CD1c-positive myeloid dendritic cell (primary cell): ENCODE results near the gene PLEKHG3.
A peak's percentile ranks its signal among the peaks of the same experiment; 100 is the strongest.

ENCODE experiments used
- DNase-seq: peaks from one replicate; pipeline ENCODE4 v3.0.0-alpha.2; 2016; ENCODE audit errors: extremely low spot score

Gene PLEKHG3

GRCh38 chr14:64746298-64747250 is 42.4 kb downstream of the PLEKHG3 start:
- DNase-seq = no peak

- no peak for DNase-seq
These were observed 43.1 kb downstream of the PLEKHG3 start for GRCh38 chr14:64747327-64747726.

DNA sequence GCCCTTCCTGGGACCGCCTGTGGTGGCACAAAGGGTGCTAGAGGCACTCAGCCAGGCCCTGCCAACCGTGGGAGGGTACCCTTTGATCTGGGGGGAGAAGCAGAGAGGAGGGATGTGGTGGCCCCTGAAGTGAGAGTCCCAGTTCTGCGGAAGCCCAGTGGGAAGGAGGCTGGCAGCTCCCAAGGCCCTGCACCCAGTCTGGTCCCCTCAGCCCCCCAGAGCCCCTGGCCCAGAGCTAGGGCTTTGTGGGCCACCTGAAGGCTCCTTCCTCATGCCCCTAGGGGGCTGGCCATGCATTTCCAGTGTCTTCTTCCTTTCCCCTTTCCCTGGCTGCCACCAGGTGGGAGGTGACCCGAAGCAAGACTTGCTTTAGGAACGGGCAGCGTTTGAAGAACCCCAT is 44.3 kb downstream of the PLEKHG3 start:
- no peak for DNase-seq

DNA sequence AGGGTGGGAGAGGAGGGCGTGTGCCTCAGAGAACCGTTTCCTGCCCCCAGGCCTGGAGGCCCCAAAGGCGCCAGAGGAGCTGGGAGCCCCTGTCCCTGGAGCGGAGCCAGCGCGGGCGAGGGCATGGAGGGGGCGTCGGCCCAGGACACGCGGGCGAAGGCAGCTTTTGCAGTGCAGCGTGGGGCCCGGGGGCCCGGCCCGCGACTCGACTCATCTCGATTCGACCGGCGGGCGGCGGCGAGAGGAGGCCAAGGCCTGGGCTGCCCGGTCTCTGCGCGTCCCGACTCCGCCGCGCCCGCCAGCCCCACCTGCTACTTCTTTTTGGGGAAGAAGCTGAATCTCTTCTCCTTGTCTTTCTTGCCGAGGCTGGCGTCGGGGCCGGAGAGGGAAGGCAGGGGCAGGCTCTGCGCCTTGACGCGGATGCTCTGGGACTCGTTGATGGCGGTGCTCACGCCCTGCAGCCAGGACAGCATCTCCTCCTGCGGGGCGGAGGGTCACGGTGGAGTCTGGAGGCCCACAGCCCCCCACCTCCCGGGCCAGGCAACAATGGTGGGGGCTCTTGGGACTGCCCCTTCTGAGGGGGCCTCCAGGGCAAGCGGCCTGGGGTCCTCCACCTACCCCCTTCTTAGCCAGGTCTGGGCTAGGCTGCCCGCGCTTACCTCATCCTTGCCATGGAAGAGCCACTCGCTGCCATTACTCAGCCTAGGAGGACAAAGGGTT is 44.9 kb downstream of the PLEKHG3 start:
- no peak for DNase-seq

DNA sequence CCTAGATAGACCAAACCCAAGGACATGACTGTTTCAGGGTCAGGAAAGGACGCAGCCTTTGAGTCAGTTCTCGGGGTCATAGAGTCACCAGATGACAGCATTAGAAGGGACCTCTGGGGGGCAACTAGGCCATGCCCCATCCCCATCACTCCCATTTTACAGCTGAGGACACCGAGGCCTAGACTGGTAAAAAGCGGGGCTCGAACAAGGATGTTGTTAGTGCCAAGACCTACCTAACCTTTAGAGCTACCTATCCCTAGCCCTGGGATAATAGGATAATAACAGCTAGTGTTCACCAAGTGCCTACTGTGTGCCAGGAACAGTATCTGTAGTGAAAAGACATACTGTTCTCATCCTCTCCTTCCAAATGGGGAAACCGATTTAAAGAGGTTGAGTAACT is 48.7 kb downstream of the PLEKHG3 start:
- DNase-seq = no peak

DNA sequence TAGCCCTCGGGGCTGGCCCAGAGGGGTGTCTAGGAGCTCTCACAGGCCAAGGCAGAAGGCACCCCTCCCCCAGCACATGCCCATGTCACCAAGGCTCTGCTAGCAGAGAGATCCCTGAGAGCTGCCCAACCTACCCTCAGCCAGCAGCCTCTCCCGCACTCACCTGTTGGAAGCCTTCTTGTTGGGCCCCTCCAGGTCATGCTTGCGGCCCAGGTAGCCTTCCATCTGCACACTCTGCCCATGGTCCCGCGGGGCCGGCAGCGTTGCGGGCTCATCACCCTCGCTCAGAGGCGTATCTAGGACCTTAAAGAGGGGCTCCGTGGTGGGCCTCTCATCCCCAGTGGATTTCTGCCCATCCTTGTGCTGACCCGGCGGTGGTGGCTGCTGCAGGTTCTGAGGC is 49.1 kb downstream of the PLEKHG3 start:
- DNase-seq = no peak

- no peak for DNase-seq
These were observed 49.8 kb downstream of the PLEKHG3 start for GRCh38 chr14:64753999-64754398.

- no peak for DNase-seq
These were observed 50.5 kb downstream of the PLEKHG3 start for GRCh38 chr14:64754685-64755084.

DNA sequence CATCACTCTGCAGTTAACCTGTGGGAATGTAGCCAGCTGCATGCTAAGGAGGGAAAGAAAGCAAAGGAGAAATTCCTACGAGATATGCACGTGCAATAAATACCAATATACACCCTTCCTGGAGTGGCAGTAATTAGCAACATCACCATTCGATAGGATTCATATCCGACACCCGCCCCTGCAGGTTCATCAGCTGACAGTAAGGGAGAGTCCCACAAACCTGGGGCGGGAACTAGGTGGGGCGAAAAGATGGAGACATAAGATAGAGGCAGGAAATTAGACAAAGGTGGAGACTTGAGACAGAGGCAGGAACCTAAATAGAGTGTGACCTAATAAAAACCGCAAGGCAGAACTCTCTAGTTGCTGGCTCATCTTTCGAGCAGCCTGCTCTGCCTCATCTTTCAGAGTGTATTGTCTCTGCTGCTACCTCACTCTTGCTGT is 51.6 kb downstream of the PLEKHG3 start:
- peak; percentile 32 for DNase-seq

DNA sequence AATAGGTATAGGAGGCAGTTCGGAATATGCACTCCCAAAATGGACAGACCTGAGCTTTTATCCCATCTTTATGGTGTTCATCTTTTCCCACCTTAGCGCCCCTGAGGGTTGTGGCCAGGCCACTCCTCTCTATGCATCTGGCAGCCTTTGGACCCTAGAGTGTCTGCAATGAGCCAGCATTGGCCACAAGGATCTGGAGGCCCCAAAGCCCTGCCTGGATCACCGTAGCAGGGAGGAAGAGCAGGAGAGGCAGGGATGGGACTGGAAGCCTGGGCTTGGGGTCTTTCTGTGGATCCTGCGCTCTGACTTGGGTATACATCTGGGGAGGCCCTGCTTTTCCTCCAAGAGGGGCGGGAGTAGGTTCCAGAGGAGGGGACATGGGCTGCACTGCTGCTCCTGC is 52.5 kb downstream of the PLEKHG3 start:
- DNase-seq = no peak

DNA sequence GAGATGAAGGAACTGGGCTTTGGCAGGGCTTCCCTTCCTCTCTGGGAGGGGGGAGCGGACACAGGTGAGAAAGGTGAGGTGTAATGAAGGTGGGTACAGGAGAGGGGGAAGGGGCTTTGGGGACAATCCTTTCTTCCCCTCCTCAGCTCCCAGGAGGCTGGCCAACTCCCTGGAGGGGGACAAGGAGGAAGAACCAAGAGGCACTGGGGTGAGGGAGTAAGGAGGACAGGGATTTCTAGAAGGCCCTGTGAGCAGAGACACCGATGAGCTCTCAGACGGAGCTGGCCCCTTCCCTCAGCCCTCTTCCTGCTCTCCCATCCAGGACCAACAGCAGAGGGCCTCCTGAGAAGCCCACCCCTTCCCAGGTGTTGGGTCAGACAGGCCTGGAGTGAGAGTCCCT is 53.4 kb downstream of the PLEKHG3 start:
- no peak for DNase-seq

GRCh38 chr14:64758025-64758521 is 53.8 kb downstream of the PLEKHG3 start:
- DNase-seq = no peak

GRCh38 chr14:64758691-64759554 is 54.7 kb downstream of the PLEKHG3 start:
- no peak for DNase-seq

- no peak for DNase-seq
These were observed 55.3 kb downstream of the PLEKHG3 start for GRCh38 chr14:64759555-64759938.

- peak; percentile 56 for DNase-seq
These were observed 56.0 kb downstream of the PLEKHG3 start for GRCh38 chr14:64760146-64760755.

- no peak for DNase-seq
These were observed 56.7 kb downstream of the PLEKHG3 start for GRCh38 chr14:64760916-64761315.

DNA sequence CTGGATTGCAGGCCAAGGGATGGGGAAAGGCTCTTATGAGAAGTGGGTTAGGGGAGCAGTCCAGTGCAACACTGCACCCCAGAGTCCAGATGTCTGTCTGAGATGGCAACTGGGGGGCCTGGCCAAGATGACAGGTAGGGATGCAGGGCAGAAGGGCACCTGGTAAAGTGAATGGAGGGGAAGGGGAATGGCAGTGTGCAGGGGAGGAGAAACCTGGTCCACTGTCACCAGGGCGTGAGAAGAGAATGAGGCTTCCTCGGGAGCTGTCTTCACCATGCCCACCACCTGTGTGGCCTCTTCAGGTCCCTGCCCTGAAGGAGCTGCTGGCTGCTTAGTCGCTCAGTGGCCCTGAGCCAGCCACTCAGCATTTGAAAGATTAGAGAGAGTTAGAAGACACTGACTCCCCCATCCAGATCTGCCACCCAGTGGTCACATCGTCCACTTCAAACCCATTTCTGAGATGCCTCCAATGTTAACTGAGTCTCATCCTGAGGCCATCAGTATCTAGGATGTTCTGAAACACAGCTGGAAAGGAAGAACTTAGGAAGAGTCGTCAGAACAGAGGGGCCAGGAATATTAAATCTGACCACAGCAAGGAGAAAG is 57.3 kb downstream of the PLEKHG3 start:
- no peak for DNase-seq

DNA sequence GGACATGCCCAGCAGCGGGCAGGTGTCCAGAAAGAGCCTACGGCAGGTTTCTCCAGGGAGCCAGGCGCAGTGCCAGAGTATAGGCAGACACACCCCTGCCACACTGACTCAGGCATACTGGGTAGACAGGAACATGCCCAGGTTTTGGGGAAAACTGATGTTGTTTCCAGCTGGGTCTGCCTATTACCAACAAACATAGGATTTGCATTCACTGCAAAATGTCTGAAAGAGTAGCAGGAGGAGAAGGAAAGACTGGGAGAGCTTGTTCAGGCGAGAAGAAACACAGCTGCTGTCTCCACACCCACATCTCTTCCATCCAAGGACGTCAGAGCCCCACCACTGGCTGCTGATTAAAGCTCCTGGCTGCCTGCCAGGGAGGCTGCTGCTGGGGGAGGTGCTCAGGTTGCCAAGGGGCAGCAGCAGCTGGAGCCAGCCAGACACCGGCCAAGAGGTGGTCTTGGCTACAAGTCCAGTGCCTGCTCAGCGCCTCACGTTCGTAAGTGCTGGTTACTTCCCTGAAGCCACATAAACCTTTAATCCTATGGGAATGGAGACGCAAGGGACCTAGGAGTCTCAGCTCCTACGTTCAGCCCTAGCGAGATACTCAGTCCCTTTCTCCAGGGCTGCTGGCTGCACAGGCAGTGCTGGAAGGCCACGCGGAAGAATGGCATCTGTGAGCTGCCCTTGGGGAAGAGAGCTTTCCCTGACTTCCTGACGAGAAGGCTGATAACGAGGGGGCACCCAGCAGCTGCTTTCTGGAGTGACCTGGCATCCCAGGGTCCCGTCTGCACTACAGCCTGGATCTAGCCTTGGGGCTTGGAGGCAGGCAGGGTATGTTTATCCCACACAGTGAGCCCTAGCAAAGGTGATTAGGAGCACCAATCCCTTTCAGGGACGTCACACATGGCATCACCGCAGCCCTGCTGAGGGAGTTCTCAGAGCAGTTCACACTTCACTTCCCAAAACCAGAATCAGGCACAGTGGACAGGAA is 58.1 kb downstream of the PLEKHG3 start:
- DNase-seq = peak; percentile 17

DNA sequence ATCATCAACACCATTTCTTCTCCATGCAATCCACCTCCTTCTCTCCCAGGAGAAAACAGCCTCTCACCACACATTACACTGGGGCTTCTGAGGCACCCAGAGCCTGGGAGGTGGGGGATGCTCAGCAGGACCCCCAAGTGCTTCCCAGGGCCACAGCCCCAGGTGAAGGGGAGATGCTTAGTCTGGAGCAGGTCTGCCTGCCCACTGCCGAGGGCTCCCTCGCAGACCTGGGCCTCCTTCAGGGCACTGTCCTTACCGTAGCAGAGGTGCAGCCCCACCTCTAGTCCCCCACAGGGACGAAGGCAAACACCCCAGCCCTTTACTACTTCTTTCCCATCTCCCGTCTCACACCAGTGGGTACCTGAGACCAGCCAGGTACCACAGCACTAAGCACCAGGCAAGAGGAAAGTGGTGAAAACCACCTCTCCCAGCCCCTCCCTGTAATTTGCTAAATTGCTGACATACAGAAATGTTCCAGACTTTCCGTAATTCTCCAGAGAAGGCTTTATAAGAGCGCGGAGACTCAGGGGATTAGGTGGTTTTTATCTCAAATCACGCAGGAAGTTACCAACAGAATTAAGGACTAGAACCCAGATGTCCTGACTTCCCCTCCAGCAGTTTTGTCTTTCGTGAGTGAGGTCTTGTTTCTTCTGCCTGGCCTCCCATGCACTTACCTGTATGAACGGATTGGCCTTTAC is 59.0 kb downstream of the PLEKHG3 start:
- DNase-seq = no peak
